Body of pancreas (tissue), 4 donors: ENCODE data around the gene CD80. TPM values are rescaled to one million over a fixed set of nuclear protein-coding genes. Genes with fewer than 3 reads are reported as not detected.
A peak's percentile ranks its signal among the peaks of the same experiment; 100 is the strongest.
"Not testable (repeated sequence)": the region's sequence is repeated elsewhere in the genome, so short reads cannot be mapped to it uniquely, and the experiment has no call there.

ENCODE experiments used
- ATAC-seq: fragments of 150-250 bp; one replicate; pipeline ENCODE4 v1.9.1; 2016
- DNase-seq, 4 donors: peaks; one replicate each; pipeline ENCODE4 v3.0.0-alpha.2; 2019
- H3K27ac ChIP-seq, 4 donors: fragments of 200-600 bp; sonication (generic); 1 replicate in 3 of 4; 2 replicates in 1 of 4; pipeline versions ENCODE4 v1.5.1 to v1.6.1; 2016 to 2019; ENCODE audit warnings: mild to moderate bottlenecking in 1 of 4, mixed read lengths in 1 of 4, moderate library complexity in 1 of 4
- H3K27me3 ChIP-seq, 2 donors: fragments of 200-600 bp; sonication (generic); one replicate each; pipeline ENCODE4 v1.6.0; 2016; ENCODE audit warnings: mild to moderate bottlenecking in 1 of 2
- H3K36me3 ChIP-seq, 2 donors: fragments of 200-600 bp; sonication (generic); replicated peaks in 1 of 2; 2 replicates each; pipeline ENCODE4 v1.5.1; 2016; ENCODE audit warnings: low read depth in 2 of 2; ENCODE audit not compliant: insufficient read depth in 1 of 2
- H3K4me1 ChIP-seq: fragments of 200-600 bp; sonication (generic); one replicate; pipeline ENCODE4 v1.6.0; 2016
- H3K4me3 ChIP-seq, 2 donors: fragments of 200-600 bp; sonication (generic); 1 replicate in 1 of 2; 2 replicates in 1 of 2; pipeline ENCODE4 v1.5.1; 2016 to 2019
- H3K9me3 ChIP-seq, 3 donors: fragments of 200-600 bp; sonication (generic); 1 replicate in 2 of 3; 2 replicates in 1 of 3; pipeline ENCODE4 v1.5.1; 2016
- POLR2A ChIP-seq, 3 donors: fragments of 450-650 bp; IDR thresholded peaks; one replicate each; pipeline ENCODE4 v1.6.1; 2016; ENCODE audit warnings: antibody characterized with exemption in 3 of 3, mild to moderate bottlenecking in 2 of 3
- WGBS, 2 donors: methylation state at CpG; one replicate each; pipeline ENCODE4 v1.1.5; 2017; 5-methylcytosine and 5-hydroxymethylcytosine counted together
- intact Hi-C: fragments of 100-400 bp; cut with DNase I; formaldehyde crosslinking; loops from one replicate; pipeline ENCODE4 v1.15.1; 2023
- total RNA-seq, 2 donors: library from RNA; depleted of rRNA; stranded (reverse); fragments of >200 nt; gene quantifications; one replicate each; pipeline ENCODE4 v1.1.0, GENCODE V29; 2016
- TF ChIP-seq, protein P1 (sequence below), 7 experiments: fragments of 450-650 bp in 4 of 7; fragments of 200-600 bp in 3 of 7; sonication (generic) in 3 of 7; IDR thresholded peaks; one replicate each; pipeline ENCODE4 v1.5.1; 2016 to 2019; ENCODE audit warnings: antibody characterized with exemption in 7 of 7

CD80 gene
- total RNA-seq, 2 donors from 2014 or later: 0.26 TPM; not detected in 1

DNA sequence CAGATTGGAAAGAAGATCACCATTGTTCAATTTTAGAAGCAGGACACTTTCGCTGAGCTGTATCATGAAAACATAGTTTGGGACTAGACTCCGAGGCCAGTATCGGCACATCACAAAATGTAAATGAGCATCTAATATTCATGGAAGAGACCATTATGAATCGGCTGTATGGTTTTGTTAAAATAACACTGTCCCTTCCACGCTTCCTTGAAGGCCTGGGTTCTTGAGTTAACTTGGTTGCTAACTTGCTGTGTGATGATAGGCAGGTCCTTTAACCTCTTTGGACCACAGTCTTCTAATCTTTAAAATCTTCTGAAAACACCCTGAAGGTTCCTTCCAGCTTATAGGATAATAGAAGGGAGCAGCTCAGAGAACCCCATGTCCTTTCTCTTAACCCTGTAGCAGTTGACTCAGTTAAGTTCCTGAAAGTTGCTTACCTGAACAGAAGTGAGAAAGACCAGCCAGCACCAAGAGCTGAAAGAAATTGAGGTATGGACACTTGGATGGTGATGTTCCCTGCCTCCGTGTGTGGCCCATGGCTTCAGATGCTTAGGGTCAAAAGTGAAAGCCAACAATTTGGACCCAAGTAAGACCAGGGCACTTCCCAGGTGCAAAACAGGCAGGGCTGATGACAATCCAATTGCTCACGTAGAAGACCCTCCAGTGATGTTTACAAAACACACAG, 2.1 kb downstream of the CD80 start:
- DNase-seq: no peak
- no peak for TF ChIP-seq POLR2A (IDR thresholded peaks at IDR 0.05)
- TF ChIP-seq, protein P1, sequence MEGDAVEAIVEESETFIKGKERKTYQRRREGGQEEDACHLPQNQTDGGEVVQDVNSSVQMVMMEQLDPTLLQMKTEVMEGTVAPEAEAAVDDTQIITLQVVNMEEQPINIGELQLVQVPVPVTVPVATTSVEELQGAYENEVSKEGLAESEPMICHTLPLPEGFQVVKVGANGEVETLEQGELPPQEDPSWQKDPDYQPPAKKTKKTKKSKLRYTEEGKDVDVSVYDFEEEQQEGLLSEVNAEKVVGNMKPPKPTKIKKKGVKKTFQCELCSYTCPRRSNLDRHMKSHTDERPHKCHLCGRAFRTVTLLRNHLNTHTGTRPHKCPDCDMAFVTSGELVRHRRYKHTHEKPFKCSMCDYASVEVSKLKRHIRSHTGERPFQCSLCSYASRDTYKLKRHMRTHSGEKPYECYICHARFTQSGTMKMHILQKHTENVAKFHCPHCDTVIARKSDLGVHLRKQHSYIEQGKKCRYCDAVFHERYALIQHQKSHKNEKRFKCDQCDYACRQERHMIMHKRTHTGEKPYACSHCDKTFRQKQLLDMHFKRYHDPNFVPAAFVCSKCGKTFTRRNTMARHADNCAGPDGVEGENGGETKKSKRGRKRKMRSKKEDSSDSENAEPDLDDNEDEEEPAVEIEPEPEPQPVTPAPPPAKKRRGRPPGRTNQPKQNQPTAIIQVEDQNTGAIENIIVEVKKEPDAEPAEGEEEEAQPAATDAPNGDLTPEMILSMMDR (IDR thresholded peaks at IDR 0.05): no peak
- Histone ChIP-seq H3K4me1 (no peaks in the 10 kb centered on the region), H3K27me3 (no peaks in the 10 kb centered on the region), H3K27ac (no peak overlapping the region), H3K36me3 (no peaks in the 10 kb centered on the region), H3K4me3 (no peak overlapping the region), H3K9me3 (no peaks in the 10 kb centered on the region)
- ATAC-seq: no peak
- intact Hi-C loops: no loop called here
- WGBS, 2 donors: 84 to 91% methylated on average over 7 of the region's 7 CpGs

DNA sequence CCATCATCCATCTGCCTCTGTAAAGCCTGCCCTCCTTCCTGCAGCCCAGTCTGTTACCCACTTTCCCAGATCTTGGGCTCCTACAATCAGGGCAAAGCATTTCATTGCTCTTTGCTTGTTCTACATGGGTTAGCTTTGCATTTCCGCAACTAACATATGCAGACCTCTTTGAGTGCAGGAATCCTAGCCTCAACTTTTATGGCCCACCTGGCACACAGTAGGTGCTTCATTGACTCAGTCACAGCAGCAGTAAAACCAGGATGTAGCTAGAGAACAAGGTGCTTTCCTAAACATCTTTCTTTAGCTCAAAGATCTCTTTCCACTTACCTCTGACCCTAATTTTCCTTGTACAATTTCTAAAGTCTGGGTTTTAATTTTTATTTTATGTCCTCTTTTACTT, 3.5 kb downstream of the CD80 start:
- H3K27ac ChIP-seq: no peak overlapping the region
- no peaks in the 10 kb centered on the region for H3K4me1 ChIP-seq
- no peak overlapping the region for H3K4me3 ChIP-seq
- WGBS, 2 donors: 90 to 94% methylated on average over 1 of the region's 1 CpG
- no peaks in the 10 kb centered on the region for H3K27me3 ChIP-seq
- TF ChIP-seq, protein P1 (IDR thresholded peaks at IDR 0.05): no peak
- no peak for ATAC-seq
- H3K9me3 ChIP-seq: no peaks in the 10 kb centered on the region
- no peak for DNase-seq
- H3K36me3 ChIP-seq: no peaks in the 10 kb centered on the region
- intact Hi-C loops: no loop called here

DNA sequence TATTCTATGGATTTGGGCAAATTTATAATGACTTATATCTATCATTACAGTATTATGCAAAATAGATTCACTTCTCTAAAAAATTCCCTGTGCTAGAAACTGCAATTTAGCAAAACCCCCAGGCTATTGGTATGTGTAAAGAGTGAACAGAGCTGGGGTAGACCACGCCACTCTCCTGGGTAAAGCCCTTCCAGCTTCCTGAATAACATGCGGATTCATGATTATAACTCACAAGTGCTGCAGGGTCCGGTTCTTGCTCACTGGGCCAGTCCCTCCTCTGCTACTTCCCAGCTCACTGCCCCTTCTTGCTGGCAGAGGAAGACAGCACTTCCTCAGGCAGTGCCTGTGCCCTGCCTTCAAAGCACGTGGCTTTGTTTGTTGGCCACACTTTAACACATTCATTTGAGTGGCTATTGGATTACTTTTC, 4.1 kb downstream of the CD80 start:
- H3K27me3 ChIP-seq: no peaks in the 10 kb centered on the region

DNA sequence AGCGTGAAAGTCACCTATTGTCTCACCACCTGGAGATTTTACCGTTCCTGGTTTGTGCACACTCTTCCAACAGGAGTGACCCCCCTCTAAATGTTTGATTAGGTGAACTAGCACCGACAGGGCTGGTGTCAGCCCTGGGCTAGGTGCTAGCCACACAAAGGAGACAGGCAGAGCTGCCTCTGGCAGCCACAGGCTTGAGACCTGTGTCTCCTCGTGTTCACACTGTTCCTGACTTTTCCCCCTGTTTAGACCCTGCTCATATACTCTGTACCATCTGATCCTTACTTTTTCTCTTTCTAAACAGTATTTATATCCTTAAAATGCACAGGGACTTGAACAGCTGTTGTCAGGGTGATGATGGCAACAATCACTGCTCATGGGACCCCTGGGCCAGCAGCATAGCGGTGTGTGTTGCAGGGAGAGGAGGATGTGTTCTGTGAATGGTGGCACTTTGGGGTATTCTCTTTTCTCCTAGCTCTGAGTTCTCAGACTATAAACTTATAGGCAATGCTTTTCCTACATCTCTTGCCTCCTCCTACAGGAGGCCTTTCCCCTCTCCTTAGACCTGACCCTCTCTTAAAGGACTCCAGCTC, 5.5 kb downstream of the CD80 start:
- Histone ChIP-seq H3K27me3 (no peaks in the 10 kb centered on the region), H3K27ac (no peak overlapping the region), H3K36me3 (no peaks in the 10 kb centered on the region), H3K9me3 (no peaks in the 10 kb centered on the region), H3K4me3 (no peak overlapping the region), H3K4me1 (no peaks in the 10 kb centered on the region)
- intact Hi-C loops: no loop called here
- DNase-seq: no peak
- WGBS, 2 donors: 57 to 80% methylated on average over 5 of the region's 5 CpGs
- TF ChIP-seq POLR2A (IDR thresholded peaks at IDR 0.05): no peak
- TF ChIP-seq, protein P1 (IDR thresholded peaks at IDR 0.05): no peak
- no peak for ATAC-seq

More for the DNA sequence above, 4.1 kb downstream of the CD80 start:
- Histone ChIP-seq H3K4me1 (no peaks in the 10 kb centered on the region), H3K4me3 (no peak overlapping the region), H3K27ac (no peak overlapping the region), H3K9me3 (no peaks in the 10 kb centered on the region), H3K36me3 (no peaks in the 10 kb centered on the region)
- DNase-seq (peak in 1 of 4 donors; percentile 42), ATAC-seq (no peak)
- TF ChIP-seq POLR2A (IDR thresholded peaks at IDR 0.05): no peak
- TF ChIP-seq, protein P1 (IDR thresholded peaks at IDR 0.05): no peak
- WGBS, 2 donors: 63 to 68% methylated on average over 4 of the region's 4 CpGs
- intact Hi-C loops: no loop called here

DNA sequence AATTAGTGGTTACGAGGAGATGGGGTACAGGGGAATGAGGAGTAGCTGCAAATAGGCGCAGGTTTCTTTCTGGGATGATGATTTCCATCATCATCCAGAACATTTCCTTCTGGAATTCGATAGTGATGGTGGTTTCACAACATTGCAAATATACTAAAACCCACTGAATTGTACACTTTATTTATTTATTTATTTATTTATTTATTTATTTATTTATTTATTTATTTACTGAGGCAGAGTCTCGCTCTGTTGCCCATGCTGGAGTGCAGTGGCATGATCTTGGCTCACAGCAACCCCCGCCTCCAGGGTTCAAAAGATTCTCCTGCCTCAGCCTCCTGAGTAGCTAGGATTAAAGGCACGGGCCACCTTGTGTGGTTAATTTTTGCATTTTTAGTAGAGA, 6.5 kb downstream of the CD80 start:
- H3K4me3 ChIP-seq, ATAC-seq, H3K27ac ChIP-seq, intact Hi-C loops, H3K36me3 ChIP-seq, DNase-seq, H3K27me3 ChIP-seq, H3K9me3 ChIP-seq, H3K4me1 ChIP-seq: not testable (repeated sequence)
- WGBS, 2 donors: 87 to 90% methylated on average over 6 of the region's 6 CpGs
